GM06990 (cell line): ENCODE results near the gene NOC2L.

ENCODE experiments used
- DNase-seq: peaks from one replicate; pipeline ENCODE4 v3.0.0-alpha.2; 2011; ENCODE audit not compliant: insufficient read length; ENCODE audit errors: extremely low read depth
- H3K27me3 ChIP-seq: replicated peaks from 2 replicates; pipeline ENCODE4 v1.6.0; 2011; ENCODE audit warnings: low read length; ENCODE audit not compliant: control insufficient read depth, insufficient read depth
- H3K36me3 ChIP-seq: 2 replicates; pipeline ENCODE4 v1.5.1; 2011; ENCODE audit warnings: low read length; ENCODE audit not compliant: control insufficient read depth, insufficient read depth
- H3K4me3 ChIP-seq: replicated peaks from 2 replicates; pipeline ENCODE4 v1.5.1; 2011; ENCODE audit warnings: low read depth, mild to moderate bottlenecking, control low read depth, low read length
- TF ChIP-seq, protein P1 (sequence below): IDR thresholded peaks from 2 replicates; pipeline ENCODE4 v1.5.1; 2011; ENCODE audit warnings: low read length, control low read depth, mild to moderate bottlenecking, inconsistent platforms; ENCODE audit not compliant: insufficient read depth, poor library complexity, severe bottlenecking

The NOC2L gene

DNA sequence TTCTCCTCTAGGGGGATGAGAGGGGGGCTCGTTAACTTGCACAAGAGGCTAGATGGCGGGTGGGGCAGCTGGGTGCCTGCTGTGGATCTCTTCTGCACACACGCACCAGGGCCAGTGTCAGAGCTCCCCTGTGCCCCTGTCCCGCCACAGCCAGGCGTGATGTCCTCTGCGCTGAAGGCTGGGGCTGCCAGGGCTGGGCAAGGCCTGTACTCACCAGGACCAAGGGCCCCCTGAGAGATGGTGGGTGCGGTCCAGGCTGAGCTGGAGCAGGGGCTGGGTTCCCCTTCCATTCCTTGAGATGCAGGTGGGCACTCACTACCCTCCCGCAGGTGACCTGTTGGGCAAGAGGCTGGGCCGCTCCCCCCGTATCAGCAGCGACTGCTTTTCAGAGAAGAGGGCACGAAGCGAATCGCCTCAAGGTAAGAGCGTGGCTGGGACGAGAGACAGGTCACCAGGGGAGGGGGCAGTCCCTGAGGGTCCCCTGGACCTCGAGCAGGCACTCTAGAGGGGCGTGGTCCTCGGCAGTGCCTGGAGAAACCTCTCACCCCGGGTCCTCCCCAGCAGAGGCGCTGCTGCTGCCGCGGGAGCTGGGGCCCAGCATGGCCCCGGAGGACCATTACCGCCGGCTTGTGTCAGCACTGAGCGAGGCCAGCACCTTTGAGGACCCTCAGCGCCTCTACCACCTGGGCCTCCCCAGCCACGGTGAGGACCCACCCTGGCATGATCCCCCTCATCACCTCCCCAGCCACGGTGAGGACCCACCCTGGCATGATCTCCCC, 20.2 kb downstream of the NOC2L start:
- H3K27me3 ChIP-seq = peaks cover 4% of the 10 kb centered on the region; the same call in 1 of the 2 replicates
- TF ChIP-seq, protein P1, sequence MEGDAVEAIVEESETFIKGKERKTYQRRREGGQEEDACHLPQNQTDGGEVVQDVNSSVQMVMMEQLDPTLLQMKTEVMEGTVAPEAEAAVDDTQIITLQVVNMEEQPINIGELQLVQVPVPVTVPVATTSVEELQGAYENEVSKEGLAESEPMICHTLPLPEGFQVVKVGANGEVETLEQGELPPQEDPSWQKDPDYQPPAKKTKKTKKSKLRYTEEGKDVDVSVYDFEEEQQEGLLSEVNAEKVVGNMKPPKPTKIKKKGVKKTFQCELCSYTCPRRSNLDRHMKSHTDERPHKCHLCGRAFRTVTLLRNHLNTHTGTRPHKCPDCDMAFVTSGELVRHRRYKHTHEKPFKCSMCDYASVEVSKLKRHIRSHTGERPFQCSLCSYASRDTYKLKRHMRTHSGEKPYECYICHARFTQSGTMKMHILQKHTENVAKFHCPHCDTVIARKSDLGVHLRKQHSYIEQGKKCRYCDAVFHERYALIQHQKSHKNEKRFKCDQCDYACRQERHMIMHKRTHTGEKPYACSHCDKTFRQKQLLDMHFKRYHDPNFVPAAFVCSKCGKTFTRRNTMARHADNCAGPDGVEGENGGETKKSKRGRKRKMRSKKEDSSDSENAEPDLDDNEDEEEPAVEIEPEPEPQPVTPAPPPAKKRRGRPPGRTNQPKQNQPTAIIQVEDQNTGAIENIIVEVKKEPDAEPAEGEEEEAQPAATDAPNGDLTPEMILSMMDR = no peak

DNA sequence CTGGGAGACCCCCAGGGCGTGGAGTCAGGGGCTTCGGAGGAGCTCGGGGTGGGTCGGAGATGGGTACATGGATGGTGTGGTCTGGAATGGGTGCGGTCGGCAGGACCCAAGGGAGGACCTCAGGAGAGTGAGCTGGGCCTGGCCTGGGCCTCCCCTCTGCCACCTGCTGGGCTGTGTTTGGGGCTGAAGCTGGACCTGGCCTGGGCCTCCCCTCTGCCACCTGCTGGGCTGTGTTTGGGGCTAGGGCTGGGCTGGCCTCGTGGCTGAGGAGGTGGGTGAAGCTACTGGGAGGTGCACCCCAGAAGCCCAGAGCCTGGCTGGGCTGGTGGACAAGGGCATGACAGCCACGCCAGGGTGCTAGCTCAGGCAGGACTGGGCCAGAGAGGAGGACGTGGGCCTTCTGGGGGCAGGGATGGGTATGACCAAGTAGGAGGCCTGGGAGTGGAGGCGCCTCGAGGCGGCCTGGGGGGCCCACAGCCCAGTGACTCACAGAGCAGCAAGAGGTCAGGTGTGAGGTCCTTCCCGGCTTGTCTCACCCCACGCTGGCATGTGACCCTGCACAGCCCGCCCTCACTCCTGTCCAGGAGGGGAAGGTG, 20.9 kb downstream of the NOC2L start:
- Histone ChIP-seq H3K4me3 (no peak overlapping the region), H3K36me3 (no peaks in the 10 kb centered on the region), H3K27me3 (peaks cover 4% of the 10 kb centered on the region; the same call in 1 of the 2 replicates)
- TF ChIP-seq, protein P1 = peak; percentile 56
- DNase-seq = no peak

More for the DNA sequence above, 20.2 kb downstream of the NOC2L start:
- H3K4me3 ChIP-seq = no peak overlapping the region
- DNase-seq = no peak
- H3K36me3 ChIP-seq = no peaks in the 10 kb centered on the region

DNA sequence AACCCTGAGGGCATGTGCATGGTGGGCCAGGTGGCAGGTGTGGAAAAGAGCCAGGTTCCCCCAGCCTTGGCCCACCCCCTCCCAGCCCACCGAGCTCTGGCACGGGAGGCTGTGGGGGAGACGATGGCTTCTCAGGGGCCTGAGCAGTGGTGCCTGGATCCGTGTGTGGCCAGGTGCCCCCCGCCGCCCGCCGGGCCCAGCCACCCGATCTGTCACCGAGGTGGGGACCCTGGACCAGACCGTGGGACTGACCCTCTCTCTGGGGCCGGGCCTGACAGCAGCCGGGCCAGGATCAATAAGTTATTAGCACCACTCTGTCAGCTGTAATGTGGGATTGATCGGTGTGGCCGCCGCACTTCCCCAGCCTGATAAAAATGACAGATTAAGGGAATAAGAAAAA, 21.5 kb downstream of the NOC2L start:
- TF ChIP-seq, protein P1 = no peak
- peaks cover 4% of the 10 kb centered on the region; the same call in 1 of the 2 replicates for H3K27me3 ChIP-seq
- no peak for DNase-seq
- H3K36me3 ChIP-seq = no peaks in the 10 kb centered on the region
- no peak overlapping the region for H3K4me3 ChIP-seq

DNA sequence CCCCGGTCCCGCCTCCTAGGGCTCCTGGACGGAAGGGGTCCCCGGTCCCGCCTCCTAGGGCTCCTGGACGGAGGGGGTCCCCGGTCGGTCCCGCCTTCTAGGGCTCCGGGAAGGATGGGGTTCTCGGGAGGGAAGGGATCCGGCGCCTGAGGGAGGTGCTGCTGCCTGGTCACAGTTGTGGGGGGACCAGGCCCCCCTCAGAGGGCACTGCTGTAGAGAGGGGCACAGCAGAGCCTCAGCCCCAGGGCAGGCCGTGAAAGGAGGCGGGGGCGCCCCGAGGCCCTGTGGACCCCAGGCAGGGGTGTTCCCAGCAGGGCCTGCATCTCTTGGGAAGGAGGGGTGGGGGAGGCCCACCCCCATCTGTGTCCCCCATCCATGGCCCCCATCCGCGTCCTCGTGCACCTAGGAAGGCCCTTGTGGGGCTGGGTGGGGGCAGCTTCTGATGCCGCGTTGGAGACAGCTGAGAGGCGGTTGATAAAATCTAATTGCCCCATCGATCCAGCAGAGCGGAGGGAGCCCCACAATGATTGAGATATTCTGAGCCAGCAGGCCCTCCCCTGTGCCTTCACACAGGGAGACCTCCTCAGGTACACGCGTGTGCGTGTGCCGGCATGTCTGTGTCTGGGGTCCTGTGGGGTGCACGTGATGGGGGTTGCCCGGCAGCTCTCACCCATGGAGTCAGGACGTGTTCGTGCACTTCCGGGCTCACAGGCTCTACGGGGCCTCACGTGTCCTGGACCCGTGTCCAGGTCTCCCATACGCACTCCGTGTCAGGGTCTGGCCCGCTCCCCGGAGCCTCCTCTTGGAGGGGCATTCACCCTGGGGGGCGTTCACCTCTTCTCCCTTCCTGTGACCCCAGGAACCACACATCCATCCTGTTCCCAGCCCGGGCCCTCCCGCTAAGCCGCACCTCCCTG, 22.4 kb downstream of the NOC2L start:
- DNase-seq = no peak
- TF ChIP-seq, protein P1 = no peak
- no peak overlapping the region for H3K4me3 ChIP-seq
- H3K27me3 ChIP-seq = peaks cover 4% of the 10 kb centered on the region; the same call in 1 of the 2 replicates
- no peaks in the 10 kb centered on the region for H3K36me3 ChIP-seq

DNA sequence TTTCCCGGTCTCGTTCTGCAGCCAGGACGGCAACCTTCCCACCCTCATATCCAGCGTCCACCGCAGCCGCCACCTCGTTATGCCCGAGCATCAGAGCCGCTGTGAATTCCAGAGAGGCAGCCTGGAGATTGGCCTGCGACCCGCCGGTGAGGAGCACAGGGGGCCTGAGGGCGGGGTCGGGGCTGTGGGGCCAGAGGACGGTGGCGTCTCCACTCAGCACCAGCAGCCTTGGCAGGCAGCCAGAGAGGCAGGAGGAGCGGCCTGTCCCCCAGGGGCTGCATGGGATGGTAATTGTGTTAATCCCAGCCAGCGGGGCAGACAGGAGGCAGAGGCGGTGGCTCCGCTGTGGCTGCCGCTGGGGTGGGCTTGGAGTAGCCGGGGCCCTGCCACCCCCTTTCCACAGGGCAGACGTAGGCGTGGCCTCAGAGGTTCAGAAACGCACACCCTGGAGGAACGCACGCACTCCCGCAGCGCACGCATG, 23.3 kb downstream of the NOC2L start:
- DNase-seq = no peak
- TF ChIP-seq, protein P1 = no peak
- peaks cover 4% of the 10 kb centered on the region; the same call in 1 of the 2 replicates for H3K27me3 ChIP-seq
- no peaks in the 10 kb centered on the region for H3K36me3 ChIP-seq
- H3K4me3 ChIP-seq = no peak overlapping the region
